Thyroid gland (tissue), 4 donors: ENCODE measurements around the gene AKT1S1.

Experiments used
- CTCF ChIP-seq, 6 experiments: fragments of 200-600 bp in 3 of 6; fragments of 450-650 bp in 3 of 6; sonication (generic) in 3 of 6; IDR thresholded peaks; one replicate each; pipeline ENCODE4 v1.5.1; 2016 to 2019; ENCODE audit warnings: antibody characterized with exemption in 6 of 6, mild to moderate bottlenecking in 2 of 6, inconsistent platforms in 1 of 6, moderate library complexity in 1 of 6
- POLR2A ChIP-seq, 2 donors: fragments of 450-650 bp; IDR thresholded peaks; one replicate each; pipeline ENCODE4 v1.6.1; 2017; ENCODE audit warnings: antibody characterized with exemption in 2 of 2, mild to moderate bottlenecking in 2 of 2, moderate library complexity in 1 of 2

- TF ChIP-seq CTCF (IDR thresholded peaks at IDR 0.05) (no peak), POLR2A (IDR thresholded peaks at IDR 0.05) (peak in 1 of 2 donors; percentile 83)
Observed at GRCh38 chr19:49869484-49870308, 7.5 kb downstream of the AKT1S1 start.
